NCI-H1694 (cell line): ENCODE data around the gene PALLD.

Experiments used
- DNase-seq: peaks from one replicate; lab custom pipeline; 2025; lab: John Stamatoyannopoulos, UW

The PALLD gene

DNA sequence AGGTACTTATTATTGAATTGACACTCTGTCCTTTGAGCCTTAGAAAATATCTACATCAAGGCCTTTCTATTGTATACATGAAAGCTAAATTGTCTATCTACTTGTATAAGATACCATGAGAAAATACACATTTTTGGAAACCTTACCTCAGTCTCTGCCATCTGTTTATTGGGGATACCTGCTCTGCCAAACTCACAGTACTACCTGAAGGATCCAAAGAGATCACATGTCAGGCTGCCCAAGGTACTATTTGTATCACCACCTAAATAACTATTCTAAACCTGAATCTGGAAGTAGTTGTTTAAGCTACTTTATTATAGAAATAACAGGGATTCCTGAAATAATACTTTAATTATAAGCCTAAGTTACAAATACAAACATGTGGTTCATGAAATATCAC lies 126.2 kb downstream of the PALLD start:
- DNase-seq = no peak

DNA sequence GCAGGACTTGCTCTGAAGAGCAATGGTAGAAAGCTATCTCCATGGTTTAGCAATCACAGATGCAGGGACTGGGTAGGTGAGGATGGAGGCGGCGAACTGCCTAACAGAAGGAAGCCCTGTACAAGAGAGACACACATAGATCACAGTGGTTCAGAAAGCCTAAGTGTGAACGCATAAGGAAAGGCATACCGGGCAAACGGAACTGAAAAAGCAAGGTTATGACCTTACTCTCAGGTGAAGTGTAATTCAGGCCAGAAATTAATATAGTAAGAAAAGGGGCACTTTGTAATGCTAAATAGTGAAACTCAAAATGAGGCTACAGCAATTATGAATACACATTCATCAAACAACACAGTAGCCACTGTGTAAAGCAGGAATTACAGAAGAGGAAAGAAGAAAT lies 126.6 kb downstream of the PALLD start:
- no peak for DNase-seq

DNA sequence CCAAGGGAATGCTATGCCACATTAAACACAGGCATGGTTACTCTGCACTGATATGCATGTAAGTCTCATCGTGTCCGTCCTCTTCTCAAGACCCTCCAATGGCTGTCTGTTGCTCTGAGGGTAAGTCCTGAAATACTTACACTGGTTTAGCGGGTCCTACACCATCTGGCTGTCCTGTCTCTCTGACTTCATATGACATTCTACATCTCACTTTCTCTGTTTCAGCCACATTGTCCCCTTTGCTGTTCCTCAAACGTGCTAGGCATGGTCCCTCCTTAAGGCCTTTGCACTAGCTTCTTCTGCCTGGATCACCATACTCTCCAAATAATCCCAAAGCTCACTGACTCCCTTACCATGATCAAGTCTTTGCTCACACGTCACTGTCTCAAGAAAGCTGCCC lies 131.4 kb downstream of the PALLD start:
- DNase-seq = no peak

DNA sequence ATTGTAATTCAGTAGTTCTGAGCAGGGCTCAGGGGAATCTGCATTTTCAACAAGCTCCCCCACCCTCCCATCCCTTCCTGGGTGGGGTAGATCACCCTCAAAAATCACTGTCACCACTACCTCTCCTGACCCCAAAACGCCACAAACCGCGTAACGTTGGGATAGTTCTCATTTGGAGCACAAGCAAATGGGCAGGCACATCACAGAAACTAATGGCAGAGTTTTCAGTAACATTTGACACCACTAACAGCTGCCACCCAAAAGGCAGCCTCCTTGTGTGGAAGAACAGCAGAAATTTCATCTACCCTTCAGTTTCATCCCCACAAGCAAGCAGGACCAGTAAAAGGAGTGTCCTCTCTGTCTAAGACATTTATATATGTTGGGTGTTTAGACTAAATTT lies 132.7 kb downstream of the PALLD start:
- no peak for DNase-seq

- no peak for DNase-seq
Observed at GRCh38 chr4:168630445-168631187, 133.8 kb downstream of the PALLD start.

DNA sequence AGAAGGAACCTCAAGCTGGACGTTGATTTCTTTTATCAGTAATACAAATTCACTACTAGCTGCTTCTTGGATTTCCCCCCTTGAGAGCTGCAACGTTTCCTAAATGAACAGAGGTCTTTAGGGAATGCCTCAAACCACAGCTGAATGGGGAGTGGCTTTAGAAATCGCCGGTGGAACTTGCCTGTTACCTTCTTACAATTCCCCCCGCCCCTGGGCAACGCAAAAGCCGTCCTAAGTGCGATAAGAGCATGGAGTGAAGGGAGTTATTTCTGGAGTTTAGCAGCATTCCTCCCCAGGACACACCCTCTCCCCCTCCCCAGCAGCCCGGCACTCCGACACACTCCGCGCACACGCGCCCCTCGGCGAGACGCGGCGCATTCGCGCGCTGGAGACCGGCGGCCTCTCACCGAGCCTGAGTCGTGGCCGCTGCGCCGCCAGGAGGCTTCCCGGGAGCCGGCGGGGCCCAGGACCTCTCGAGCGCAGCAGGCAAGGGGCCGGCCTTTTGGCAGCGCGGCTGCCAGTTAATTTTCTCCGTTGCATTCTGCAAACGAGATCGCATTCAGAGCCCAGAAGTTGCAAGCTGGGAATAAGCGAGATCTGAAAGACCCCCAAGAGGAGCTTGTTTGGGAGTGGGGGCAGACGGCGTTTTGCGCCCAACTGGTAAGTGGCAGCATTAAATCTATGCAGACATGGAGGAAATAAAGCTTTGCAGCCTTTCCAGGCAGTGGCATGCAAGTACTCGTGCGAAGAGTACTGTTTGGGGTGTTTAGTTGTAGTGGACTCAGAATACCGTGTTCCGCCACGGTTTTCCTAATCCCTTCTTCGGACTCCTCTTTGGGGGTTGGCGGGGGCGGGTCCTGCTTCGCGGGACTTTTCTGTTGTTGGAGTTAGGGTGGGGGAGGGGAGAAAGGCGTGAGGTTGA lies 134.7 kb downstream of the PALLD start:
- DNase-seq = peak; percentile 12

DNA sequence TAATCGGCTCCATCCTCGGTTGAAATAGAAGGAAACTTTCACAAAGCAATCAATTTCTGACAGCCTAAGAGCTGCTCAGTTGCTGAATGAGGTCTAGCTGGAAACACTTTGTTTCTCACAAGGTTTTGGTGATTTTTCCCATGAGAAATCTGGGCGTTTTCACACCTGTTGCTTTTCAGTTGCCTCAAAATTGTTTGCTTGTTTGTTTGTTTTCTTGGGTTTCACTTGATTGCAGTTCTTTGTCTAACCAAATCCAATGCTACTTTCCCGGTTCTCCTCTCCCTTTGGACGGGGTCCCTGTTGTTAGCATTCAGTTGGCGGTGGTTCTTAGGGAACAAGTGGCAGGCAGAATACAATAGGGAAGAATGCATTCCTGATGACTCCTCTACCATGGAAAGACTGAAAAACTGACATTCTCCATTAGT lies 135.5 kb downstream of the PALLD start:
- no peak for DNase-seq

DNA sequence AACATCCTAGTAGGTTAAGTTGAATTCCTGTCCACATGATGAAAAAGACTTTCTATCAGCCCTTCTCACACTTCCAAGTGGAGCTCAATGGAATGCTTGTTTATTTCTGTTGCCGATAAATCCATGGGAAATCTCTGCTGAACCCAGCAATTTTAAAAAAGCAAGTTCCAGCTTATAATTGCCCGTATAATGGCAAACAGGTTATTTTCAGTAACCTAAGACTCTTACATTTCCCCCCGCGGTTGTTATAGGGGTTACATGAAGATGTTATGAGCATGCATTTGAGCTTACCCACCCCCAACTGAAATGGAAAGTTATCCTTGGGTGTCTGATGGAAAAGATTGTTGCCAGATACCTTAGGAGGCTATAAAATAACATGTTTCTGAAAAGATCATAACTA lies 136.2 kb downstream of the PALLD start:
- no peak for DNase-seq

DNA sequence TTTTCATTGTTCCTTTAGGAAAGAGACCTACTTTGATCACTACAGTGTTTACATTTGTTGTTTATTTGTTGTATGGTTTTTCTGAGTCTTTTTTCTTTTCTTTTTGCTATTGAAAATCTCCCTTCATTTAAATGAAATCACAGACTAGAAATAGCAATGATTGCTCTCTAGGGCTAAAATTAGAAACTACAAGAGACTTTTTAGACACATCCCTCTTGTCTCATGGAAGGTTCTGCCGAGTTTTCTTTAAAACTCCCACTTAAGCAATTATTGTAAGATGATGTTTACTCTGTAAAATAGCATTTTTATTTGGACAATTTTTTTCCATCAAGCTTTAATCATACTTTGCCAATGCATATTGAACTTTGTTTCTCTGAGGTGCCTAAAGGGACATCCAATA lies 136.6 kb downstream of the PALLD start:
- no peak for DNase-seq

DNA sequence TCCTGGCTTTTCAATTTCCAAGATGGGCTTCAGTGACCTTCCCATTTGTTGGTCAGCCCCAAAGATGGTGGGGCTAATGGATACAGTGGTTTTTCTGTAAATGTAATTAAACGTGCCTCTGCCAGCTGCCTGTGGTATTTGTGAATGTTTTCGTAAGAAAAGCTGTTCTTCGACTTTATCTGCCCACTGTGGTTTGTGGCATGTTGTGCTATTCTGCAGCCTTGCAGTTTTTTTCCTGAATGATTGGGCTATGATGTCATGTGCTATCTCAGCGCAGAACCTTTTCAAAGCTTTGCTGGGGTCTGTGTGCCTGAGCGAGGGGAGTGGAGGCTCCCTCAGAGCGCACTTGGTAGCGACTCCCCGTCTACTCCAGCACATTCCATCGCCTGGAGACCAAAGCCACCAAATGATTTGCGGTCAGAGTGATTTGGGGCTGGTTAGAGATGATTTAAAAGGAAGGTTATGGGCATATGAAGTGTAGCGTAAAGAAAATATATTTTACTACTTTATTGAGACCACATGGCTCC lies 137.5 kb downstream of the PALLD start:
- DNase-seq = no peak

DNA sequence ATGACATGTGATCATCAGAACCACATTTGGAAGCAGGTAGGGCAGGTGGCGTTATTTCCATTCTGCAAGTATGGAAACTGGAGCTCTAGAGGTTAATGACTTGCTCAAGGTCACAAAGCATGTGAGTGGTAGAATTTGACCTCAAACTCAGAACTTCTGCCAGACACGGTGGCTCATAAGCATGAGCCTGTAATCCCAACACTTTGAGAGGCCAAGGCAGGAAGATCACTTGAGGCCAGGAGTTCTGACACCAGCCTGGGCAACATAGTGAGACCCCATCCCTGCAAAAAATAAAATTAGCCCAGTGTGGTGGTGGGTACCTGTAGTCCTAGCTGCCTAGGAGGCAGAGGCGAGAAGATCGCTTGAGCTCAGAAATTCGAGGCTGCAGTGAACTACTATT lies 139.2 kb downstream of the PALLD start:
- DNase-seq = no peak

DNA sequence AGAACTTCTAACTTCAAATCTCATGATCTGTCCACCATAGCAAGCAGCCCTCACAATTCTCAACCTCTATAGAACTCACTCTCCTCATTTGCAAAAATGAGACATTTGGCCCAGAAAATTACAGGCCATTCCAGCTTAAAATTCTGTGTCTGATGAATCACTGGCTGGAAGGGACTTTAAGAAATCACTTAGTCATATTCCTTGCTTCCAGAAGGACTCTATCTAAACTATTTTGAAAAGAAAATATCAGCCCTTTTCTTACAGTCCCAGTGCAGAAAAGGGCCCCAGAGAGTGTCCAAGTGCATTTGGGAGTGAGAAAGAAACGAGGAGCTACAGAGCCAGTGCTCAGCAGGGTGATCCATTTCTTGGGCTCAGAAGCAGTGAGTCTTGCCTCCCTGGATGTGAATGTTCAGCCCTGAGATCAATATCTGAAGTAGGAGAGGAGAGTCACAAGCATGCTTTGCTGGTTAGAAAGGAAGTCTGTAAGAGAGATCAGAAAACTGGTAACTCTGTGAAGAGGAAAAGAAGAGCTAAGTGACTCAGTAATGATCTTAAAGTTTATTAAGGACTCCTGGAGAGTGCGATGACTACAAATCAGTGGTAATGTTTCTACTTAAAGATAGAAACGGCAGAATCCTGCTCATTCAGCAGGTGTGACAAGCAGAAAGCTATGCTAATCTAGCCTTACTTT lies 139.8 kb downstream of the PALLD start:
- no peak for DNase-seq

DNA sequence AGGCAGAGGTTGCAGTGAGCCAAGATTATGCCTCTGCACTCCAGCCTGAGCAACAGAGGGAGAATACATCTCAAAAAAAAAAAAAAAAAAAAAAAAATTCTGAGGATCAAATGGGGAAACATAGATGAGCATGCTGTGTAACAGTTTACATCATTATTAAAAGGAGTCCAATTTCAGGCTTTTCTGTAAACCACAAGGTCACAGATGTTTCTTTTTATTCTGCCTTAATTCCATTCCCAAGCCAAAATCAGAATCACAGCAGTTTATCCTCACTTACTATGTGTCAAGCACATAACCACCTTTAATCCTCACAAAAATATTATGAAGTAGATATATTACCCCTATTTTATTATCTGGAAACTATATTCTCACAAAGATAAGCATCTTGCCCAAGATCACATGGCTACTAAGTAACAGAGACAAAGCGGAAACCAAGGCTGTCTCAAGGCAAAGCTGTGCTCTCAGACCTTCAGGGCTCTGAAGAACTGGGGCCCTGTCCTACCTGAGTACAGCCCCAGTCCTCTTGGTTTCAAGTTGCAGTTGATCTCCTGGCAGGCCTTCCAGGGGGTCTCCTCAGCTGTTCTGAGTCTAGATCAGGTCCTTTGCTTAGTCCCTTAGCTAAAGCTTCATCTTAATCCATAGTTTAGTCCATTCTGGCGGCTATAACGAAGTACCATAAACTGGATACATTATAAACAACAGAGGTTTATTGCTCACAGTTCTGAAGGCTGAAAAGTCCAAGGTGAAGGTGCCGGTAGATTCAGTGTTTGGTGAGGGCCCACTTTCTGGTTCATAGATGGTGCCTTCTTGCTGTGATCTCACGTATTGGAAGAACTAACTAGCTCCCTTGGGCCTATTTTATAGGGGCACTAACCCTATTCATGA lies 141.3 kb downstream of the PALLD start:
- no peak for DNase-seq

GRCh38 chr4:168639914-168640313 lies 143.1 kb downstream of the PALLD start:
- no peak for DNase-seq

DNA sequence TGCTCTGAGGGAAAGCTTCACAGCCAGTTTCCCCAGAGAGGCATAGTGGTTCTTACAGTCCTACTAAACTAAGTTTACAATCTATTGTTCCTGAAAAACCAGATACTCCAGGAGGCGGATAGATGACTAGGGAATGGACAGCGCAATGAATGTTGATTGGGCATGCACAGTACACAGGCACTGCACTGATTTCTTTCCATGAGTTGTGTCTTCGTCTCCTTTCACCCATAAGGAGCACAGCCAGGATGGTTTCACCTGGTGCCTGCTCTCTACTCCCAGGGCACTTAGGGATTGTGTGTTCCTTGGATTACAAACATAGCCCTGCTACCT lies 144.9 kb downstream of the PALLD start:
- no peak for DNase-seq

DNA sequence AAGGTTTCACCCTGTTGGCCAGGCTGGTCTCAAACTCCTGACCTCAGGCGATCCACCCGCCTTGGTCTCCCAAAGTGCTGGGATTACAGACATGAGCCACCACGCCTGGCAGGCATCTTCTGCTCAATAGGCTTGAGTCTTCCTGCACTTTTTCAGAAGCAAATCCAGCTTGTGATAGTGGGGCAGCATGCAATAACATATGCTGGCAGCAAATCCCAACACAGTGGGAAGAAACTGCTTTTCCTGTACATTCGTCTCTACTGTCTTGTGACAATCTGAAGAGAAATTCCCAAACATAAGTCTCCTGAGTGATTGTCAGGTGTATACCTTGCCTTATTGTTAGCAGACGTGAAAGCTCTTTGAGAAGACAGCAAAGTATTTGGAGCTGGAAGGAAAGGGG lies 145.7 kb downstream of the PALLD start:
- no peak for DNase-seq

GRCh38 chr4:168643111-168643795 lies 146.4 kb downstream of the PALLD start:
- no peak for DNase-seq

DNA sequence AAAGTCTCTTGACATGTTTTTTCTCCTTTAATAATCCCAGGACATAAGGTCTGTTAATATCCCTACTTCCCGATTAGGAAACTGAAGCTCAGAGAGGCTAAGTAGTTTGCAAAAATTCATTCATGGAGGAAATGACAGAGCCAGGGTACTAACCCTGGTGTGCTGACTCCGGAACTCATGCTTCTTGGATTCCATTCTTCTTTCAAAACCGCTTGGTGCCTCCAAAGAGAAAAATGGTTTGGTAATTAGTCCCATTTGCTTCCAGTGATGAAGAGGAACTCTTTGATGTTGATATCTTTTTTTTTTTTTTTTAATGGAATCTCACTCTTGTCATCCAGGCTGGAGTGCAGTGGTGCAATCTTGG lies 146.9 kb downstream of the PALLD start:
- no peak for DNase-seq

- DNase-seq = peak; percentile 87
Observed at GRCh38 chr4:168646001-168646768, 149.3 kb downstream of the PALLD start.

GRCh38 chr4:168647646-168648375 lies 151.0 kb downstream of the PALLD start:
- no peak for DNase-seq
